OCI-LY7 (cell line): Measurements from ENCODE around the gene PSMD1.

Source experiments
- EZH2phosphoT487 ChIP-seq: fragments of 200-600 bp; sonication (generic); IDR thresholded peaks from 2 replicates; pipeline ENCODE4 v1.6.1; 2018; ENCODE audit warnings: low read depth, borderline replicate concordance, mild to moderate bottlenecking, mixed run types, antibody characterized with exemption, low read length, moderate library complexity, mixed read lengths
- TF ChIP-seq, protein P1 (sequence below): fragments of 200-600 bp; sonication (generic); conservative IDR thresholded peaks from 2 replicates; pipeline ENCODE4 v1.5.1; 2014; ENCODE audit warnings: mild to moderate bottlenecking, antibody characterized with exemption, low read length, moderate library complexity, mixed read lengths

DNA sequence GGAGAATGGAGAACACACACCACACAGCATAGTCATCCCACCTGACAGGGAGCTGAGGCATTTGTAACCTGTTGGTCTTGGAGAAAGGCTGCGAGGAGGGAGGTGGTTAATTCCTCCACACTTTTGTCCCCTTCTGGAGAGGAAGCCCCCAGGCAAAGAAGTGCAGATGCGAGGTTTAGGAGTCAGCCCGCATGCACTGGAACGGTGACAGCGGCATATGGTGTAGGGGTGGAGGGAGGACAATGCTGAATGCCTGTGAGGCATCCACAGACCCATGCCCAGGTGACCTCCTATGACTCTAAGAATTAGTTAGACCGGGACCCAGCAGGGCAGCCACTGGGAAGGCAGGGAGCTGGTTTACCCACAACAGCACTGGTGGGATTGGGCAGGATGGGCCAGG lies 48.5 kb upstream of the PSMD1 start:
- TF ChIP-seq, protein P1, sequence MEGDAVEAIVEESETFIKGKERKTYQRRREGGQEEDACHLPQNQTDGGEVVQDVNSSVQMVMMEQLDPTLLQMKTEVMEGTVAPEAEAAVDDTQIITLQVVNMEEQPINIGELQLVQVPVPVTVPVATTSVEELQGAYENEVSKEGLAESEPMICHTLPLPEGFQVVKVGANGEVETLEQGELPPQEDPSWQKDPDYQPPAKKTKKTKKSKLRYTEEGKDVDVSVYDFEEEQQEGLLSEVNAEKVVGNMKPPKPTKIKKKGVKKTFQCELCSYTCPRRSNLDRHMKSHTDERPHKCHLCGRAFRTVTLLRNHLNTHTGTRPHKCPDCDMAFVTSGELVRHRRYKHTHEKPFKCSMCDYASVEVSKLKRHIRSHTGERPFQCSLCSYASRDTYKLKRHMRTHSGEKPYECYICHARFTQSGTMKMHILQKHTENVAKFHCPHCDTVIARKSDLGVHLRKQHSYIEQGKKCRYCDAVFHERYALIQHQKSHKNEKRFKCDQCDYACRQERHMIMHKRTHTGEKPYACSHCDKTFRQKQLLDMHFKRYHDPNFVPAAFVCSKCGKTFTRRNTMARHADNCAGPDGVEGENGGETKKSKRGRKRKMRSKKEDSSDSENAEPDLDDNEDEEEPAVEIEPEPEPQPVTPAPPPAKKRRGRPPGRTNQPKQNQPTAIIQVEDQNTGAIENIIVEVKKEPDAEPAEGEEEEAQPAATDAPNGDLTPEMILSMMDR: no peak
- TF ChIP-seq EZH2phosphoT487: no peak
